H1 (cell line): Measurements from ENCODE around the gene AANAT. TPM values are rescaled to one million over a fixed set of nuclear protein-coding genes. Genes with fewer than 3 reads are reported as not detected.

Experiments
- CTCF ChIA-PET: fragments of 300-600 bp; sonication (Branson Sonifier 250); formaldehyde crosslinking; loops from one replicate; lab custom pipeline; 2021; ENCODE audit not compliant: partially characterized antibody; lab: Charles Lee
- POLR2A ChIA-PET: fragments of 300-600 bp; sonication (Branson Sonifier 250); formaldehyde crosslinking; loops from one replicate; lab custom pipeline; 2021; ENCODE audit warnings: inconsistent platforms; ENCODE audit not compliant: partially characterized antibody; lab: Charles Lee
- DNase-seq, 2 experiments: peaks; one replicate each; pipeline versions ENCODE4 v3.0.0 to v3.0.0-alpha.2; 2010 to 2022; ENCODE audit warnings: low spot score in 2 of 2, low read depth in 1 of 2, mixed read lengths in 1 of 2
- FAIRE-seq: peaks from 2 replicates; lab custom pipeline; 2011; peaks lifted over from hg19 to GRCh38; lab: Jason Lieb, UNC
- H2AFZ ChIP-seq: 2 replicates; pipeline ENCODE4 v1.8.1; 2012; ENCODE audit warnings: low read length, inconsistent platforms
- H2AK5ac ChIP-seq: 2 replicates; pipeline ENCODE4 v1.6.1; 2013; ENCODE audit warnings: low read depth, low read length
- H2BK120ac ChIP-seq: replicated peaks from 2 replicates; pipeline ENCODE3; 2013; ENCODE audit warnings: low read depth, low read length, inconsistent platforms
- H2BK12ac ChIP-seq: 2 replicates; pipeline ENCODE4 v1.6.1; 2013; ENCODE audit warnings: low read depth, low read length
- H2BK15ac ChIP-seq: 2 replicates; pipeline ENCODE4 v1.6.1; 2013; ENCODE audit warnings: low read length
- H2BK20ac ChIP-seq: 2 replicates; pipeline ENCODE4 v1.6.1; 2013; ENCODE audit warnings: low read length
- H2BK5ac ChIP-seq: 2 replicates; pipeline ENCODE4 v1.6.1; 2013; ENCODE audit warnings: low read depth, low read length
- H3K14ac ChIP-seq: 2 replicates; pipeline ENCODE4 v1.6.1; 2013; ENCODE audit warnings: inconsistent platforms; ENCODE audit not compliant: insufficient read length
- H3K18ac ChIP-seq: 2 replicates; pipeline ENCODE4 v1.6.1; 2013; ENCODE audit warnings: low read length; ENCODE audit errors: extremely low read depth
- H3K23ac ChIP-seq: 2 replicates; pipeline ENCODE4 v1.6.1; 2013; ENCODE audit warnings: inconsistent platforms; ENCODE audit not compliant: insufficient read length
- H3K23me2 ChIP-seq: 2 replicates; pipeline ENCODE4 v1.6.1; 2013; ENCODE audit warnings: low read depth, low read length
- H3K27ac ChIP-seq: 2 replicates; pipeline ENCODE4 v1.6.1; 2011; ENCODE audit warnings: low read depth, low read length, inconsistent platforms
- H3K27me3 ChIP-seq, 4 experiments: replicated peaks in 1 of 4; 1 replicate in 1 of 4; 2 replicates in 3 of 4; pipeline versions ENCODE4 v1.6.1 to v1.8.1; 2011 to 2013; ENCODE audit warnings: low read length in 3 of 4, mild to moderate bottlenecking in 3 of 4, inconsistent platforms in 2 of 4, mixed read lengths in 2 of 4, moderate library complexity in 1 of 4; ENCODE audit not compliant: control insufficient read depth in 3 of 4, insufficient read depth in 3 of 4; ENCODE audit errors: extremely low read depth in 1 of 4
- H3K36me3 ChIP-seq, 4 experiments: 2 replicates each; pipeline versions ENCODE4 v1.6.1 to v1.8.1; 2011 to 2013; ENCODE audit warnings: mild to moderate bottlenecking in 4 of 4, low read length in 3 of 4, moderate library complexity in 2 of 4, control low read depth in 1 of 4, inconsistent platforms in 1 of 4; ENCODE audit not compliant: insufficient read depth in 4 of 4, control insufficient read depth in 2 of 4
- H3K4ac ChIP-seq: replicated peaks from 2 replicates; pipeline ENCODE3; 2013; ENCODE audit warnings: low read length, low read depth, mixed read lengths, inconsistent platforms; ENCODE audit not compliant: insufficient read length
- H3K4me1 ChIP-seq, 4 experiments: replicated peaks in 1 of 4; 1 replicate in 1 of 4; 2 replicates in 3 of 4; pipeline versions ENCODE4 v1.6.1 to v1.8.1; 2011 to 2013; ENCODE audit warnings: low read length in 3 of 4, inconsistent platforms in 2 of 4, mixed read lengths in 1 of 4; ENCODE audit not compliant: insufficient read depth in 4 of 4, control insufficient read depth in 3 of 4
- H3K4me2 ChIP-seq, 2 experiments: 2 replicates each; pipeline versions ENCODE4 v1.6.1 to v1.8.1; 2011 to 2013; ENCODE audit warnings: low read depth in 2 of 2, low read length in 2 of 2, control low read depth in 1 of 2, inconsistent platforms in 1 of 2, mild to moderate bottlenecking in 1 of 2; ENCODE audit not compliant: insufficient read depth in 1 of 2
- H3K4me3 ChIP-seq, 4 experiments: fragments of 200-600, 300-600 bp in 1 of 4; sonication (generic), shearing (Covaris generic), sonication (Bioruptor Twin) in 1 of 4; 2 replicates each; pipeline versions ENCODE4 v1.5.1 to v1.8.1; 2011 to 2016; ENCODE audit warnings: low read length in 4 of 4, low read depth in 3 of 4, control low read depth in 2 of 4, inconsistent platforms in 2 of 4, mild to moderate bottlenecking in 2 of 4, mixed read lengths in 1 of 4, moderate library complexity in 1 of 4; ENCODE audit not compliant: insufficient read depth in 2 of 4; ENCODE audit errors: extremely low read depth in 1 of 4
- H3K56ac ChIP-seq: replicated peaks from 2 replicates; pipeline ENCODE3; 2013; ENCODE audit warnings: low read depth, mild to moderate bottlenecking, mixed read lengths, low read length, inconsistent platforms; ENCODE audit not compliant: insufficient read length
- H3K79me1 ChIP-seq: 2 replicates; pipeline ENCODE4 v1.6.1; 2013; ENCODE audit warnings: low read depth, low read length, control low read depth
- H3K79me2 ChIP-seq, 2 experiments: 2 replicates each; pipeline versions ENCODE4 v1.6.1 to v1.8.1; 2012 to 2013; ENCODE audit warnings: low read length in 2 of 2, mild to moderate bottlenecking in 2 of 2, inconsistent platforms in 1 of 2; ENCODE audit not compliant: insufficient read depth in 2 of 2, control insufficient read depth in 1 of 2
- H3K9ac ChIP-seq, 4 experiments: replicated peaks in 1 of 4; 1 replicate in 1 of 4; 2 replicates in 3 of 4; pipeline versions ENCODE4 v1.6.1 to v1.8.1; 2011 to 2013; ENCODE audit warnings: low read depth in 3 of 4, low read length in 3 of 4, control low read depth in 2 of 4, mild to moderate bottlenecking in 2 of 4, moderate library complexity in 2 of 4, inconsistent platforms in 1 of 4; ENCODE audit errors: extremely low read depth in 1 of 4
- H3K9me3 ChIP-seq, 2 experiments: 2 replicates each; pipeline versions ENCODE4 v1.6.1 to v1.8.1; 2012 to 2013; ENCODE audit warnings: mild to moderate bottlenecking in 2 of 2, moderate library complexity in 2 of 2, control low read depth in 1 of 2, inconsistent platforms in 1 of 2, low read depth in 1 of 2, low read length in 1 of 2, mixed read lengths in 1 of 2; ENCODE audit not compliant: insufficient read depth in 2 of 2
- H4K20me1 ChIP-seq, 2 experiments: replicated peaks in 1 of 2; 2 replicates each; pipeline versions ENCODE3 to v1.8.1; 2011 to 2013; ENCODE audit warnings: inconsistent platforms in 2 of 2, low read length in 2 of 2, mild to moderate bottlenecking in 1 of 2; ENCODE audit not compliant: insufficient read depth in 2 of 2, control insufficient read depth in 1 of 2
- H4K5ac ChIP-seq: 2 replicates; pipeline ENCODE4 v1.6.1; 2013; ENCODE audit warnings: low read length, low read depth, mixed read lengths, inconsistent platforms; ENCODE audit not compliant: insufficient read length
- H4K8ac ChIP-seq: 2 replicates; pipeline ENCODE4 v1.8.0; 2013; ENCODE audit warnings: mild to moderate bottlenecking, moderate library complexity, low read length, inconsistent platforms; ENCODE audit not compliant: insufficient read depth; ENCODE audit errors: extremely low read depth
- H4K91ac ChIP-seq: replicated peaks from 2 replicates; pipeline ENCODE3; 2013; ENCODE audit warnings: low read length, mixed read lengths, inconsistent platforms; ENCODE audit not compliant: insufficient read length
- EZH2 ChIP-seq: fragments of 200-600 bp; sonication (generic); IDR thresholded peaks from 2 replicates; pipeline ENCODE4 v1.7.1; 2012; ENCODE audit warnings: low read depth, mild to moderate bottlenecking, moderate library complexity, low read length, inconsistent platforms; ENCODE audit not compliant: severe bottlenecking
- HDAC6 ChIP-seq: IDR thresholded peaks from one replicate; pipeline ENCODE4 v1.7.1; 2012; ENCODE audit warnings: low read depth, mild to moderate bottlenecking, inconsistent platforms, low read length, moderate library complexity
- RAD21 ChIP-seq, 2 experiments: IDR thresholded peaks in 1 of 2; conservative IDR thresholded peaks in 1 of 2; 2 replicates each; pipeline ENCODE4 v1.6.1; 2011; ENCODE audit warnings: low read depth in 2 of 2, low read length in 2 of 2, improper control_type of control experiment in 1 of 2, inconsistent platforms in 1 of 2, mild to moderate bottlenecking in 1 of 2, moderate library complexity in 1 of 2
- SIX5 ChIP-seq: IDR thresholded peaks from 2 replicates; pipeline ENCODE4 v1.6.1; 2011; ENCODE audit warnings: mild to moderate bottlenecking, low read depth, low read length
- SRF ChIP-seq: IDR thresholded peaks from 2 replicates; pipeline ENCODE4 v1.6.1; 2011; ENCODE audit warnings: mild to moderate bottlenecking, low read depth, low read length, moderate library complexity
- SUZ12 ChIP-seq: fragments of 200-600 bp; sonication (generic); IDR thresholded peaks from 2 replicates; pipeline ENCODE4 v1.6.1; 2012; ENCODE audit warnings: mild to moderate bottlenecking, inconsistent platforms, low read length, moderate library complexity, mixed read lengths
- TAF7 ChIP-seq: optimal IDR thresholded peaks from 2 replicates; pipeline ENCODE3; 2011; ENCODE audit warnings: low read depth, mild to moderate bottlenecking, inconsistent platforms, low read length, moderate library complexity, borderline replicate concordance
- WGBS, 2 experiments: shearing (Covaris generic) in 1 of 2; methylation state at CpG; one replicate each; pipeline versions ENCODE4 v1.1.6 to v1.1.7; 2013 to 2015; ENCODE audit warnings: low lambda C conversion rate in 2 of 2, mixed read lengths in 2 of 2, inconsistent platforms in 1 of 2, low coverage in 1 of 2, missing lambda C conversion rate in 1 of 2; ENCODE audit not compliant: insufficient replicate concordance in 2 of 2, insufficient coverage in 1 of 2, insufficient read length in 1 of 2; ENCODE audit errors: extremely low coverage in 1 of 2, missing lambda C conversion rate in 1 of 2; 5-methylcytosine and 5-hydroxymethylcytosine counted together
- polyA plus RNA-seq, 7 experiments: library from polyadenylated mRNA; depleted of rRNA in 3 of 7; stranded (reverse) in 5 of 7; unstranded in 2 of 7; fragments of >200 nt in 5 of 7; fragments of 200-250 nt in 2 of 7; gene quantifications; 1 replicate in 5 of 7; 2 replicates in 1 of 7; 4 replicates in 1 of 7; pipeline versions ENCODE4 v1.2.1 to v1.2.3, GENCODE V29; 2011 to 2013; ENCODE audit warnings: missing spikeins in 2 of 7, mixed read lengths in 2 of 7
- total RNA-seq: library from RNA; stranded (reverse); fragmentation: NEBNext Ultra II Directional; extraction: Animal tissue kit (Norgen Biotek cat#: 25700); gene quantifications from 2 replicates; pipeline ENCODE4 v1.2.1, GENCODE V29; 2021
- TF ChIP-seq, protein P1 (sequence below): IDR thresholded peaks from 2 replicates; pipeline ENCODE4 v1.6.1; 2011; ENCODE audit warnings: low read length, improper control_type of control experiment
- TF ChIP-seq, protein P2 (sequence below): IDR thresholded peaks from 2 replicates; pipeline ENCODE4 v1.6.1; 2011; ENCODE audit warnings: low read depth, mild to moderate bottlenecking, low read length; ENCODE audit not compliant: insufficient read depth

AANAT gene
- total and polyA plus RNA-seq, 2 of the 8 experiments (the other 6 are each of a cell fraction or from before 2014, with no cell fraction given): 0.53 TPM; not detected in 1

GRCh38 chr17:76493505-76494167 is 26.2 kb downstream of the AANAT start:
- Histone ChIP-seq H3K4ac (no peak overlapping the region), H2BK5ac (0 out of 2 replicates have a peak overlapping the region, but pooled peaks have one; percentile 66), H4K91ac (peak overlapping the region; percentile 15), H3K56ac (no peak overlapping the region), H3K4me1 (peaks cover 8 to 33% (median 25%) of the 10 kb centered on the region in 4 experiments), H3K4me3 (no peak overlapping the region), H3K23me2 (no peaks in the 10 kb centered on the region; the same call in 1 of the 2 replicates), H3K27me3 (no peaks in the 10 kb centered on the region), H3K23ac (no peak overlapping the region), H3K36me3 (no peaks in the 10 kb centered on the region), H3K79me1 (peaks cover 9% of the 10 kb centered on the region), H3K9me3 (no peaks in the 10 kb centered on the region), H3K18ac (no peak overlapping the region), H4K8ac (no peak overlapping the region), H4K20me1 (peaks cover 7 to 22% of the 10 kb centered on the region in 2 experiments), H3K14ac (no peak overlapping the region), H3K9ac (no peak overlapping the region; a peak in 1 of 7 replicates), H2BK15ac (0 out of 2 replicates have a peak overlapping the region, but pooled peaks have one; percentile 19), H2AFZ (no peak overlapping the region), H2BK120ac (no peak overlapping the region), H3K27ac (no peak overlapping the region), H3K79me2 (no peaks in the 10 kb centered on the region; a peak in 1 of 4 replicates), H2AK5ac (no peak overlapping the region), H2BK12ac (peak overlapping the region; percentile 17; the same call in 1 of the 2 replicates), H3K4me2 (peak overlapping the region in 1 of 2 experiments; percentile 41; a peak in 1 of 4 replicates), H4K5ac (no peak overlapping the region), H2BK20ac (no peak overlapping the region)
- ChIA-PET CTCF (interaction anchor here (0.8 to 20.2 kb wide), 15 partner anchors 9 to 188 kb away, joined by 3 to 446 read pairs (median 4); partner anchors contain the start of gene AANAT), POLR2A (interaction anchor here (1.0 to 1.5 kb wide), 4 partner anchors 13 to 86 kb away, joined by 3 to 6 read pairs (median 3); no protein-coding TSS in a partner anchor)
- DNase-seq (no peak), FAIRE-seq (no peak)
- 94% methylated on average over 18 of the region's 21 CpGs; no CpG with 5 or more reads in 1 of the 2 experiments for WGBS, 2 experiments
- TF ChIP-seq SRF (no peak), SIX5 (no peak), EZH2 (no peak), HDAC6 (no peak), SUZ12 (no peak), TAF7 (no peak), RAD21 (IDR thresholded peaks at IDR 0.05 in 1 of 2, conservative IDR thresholded peaks at IDR 0.05 in 1 of 2; ENCODE audit: low read depth in 2 of 2, low read length in 2 of 2) (no peak)
- TF ChIP-seq, protein P1, sequence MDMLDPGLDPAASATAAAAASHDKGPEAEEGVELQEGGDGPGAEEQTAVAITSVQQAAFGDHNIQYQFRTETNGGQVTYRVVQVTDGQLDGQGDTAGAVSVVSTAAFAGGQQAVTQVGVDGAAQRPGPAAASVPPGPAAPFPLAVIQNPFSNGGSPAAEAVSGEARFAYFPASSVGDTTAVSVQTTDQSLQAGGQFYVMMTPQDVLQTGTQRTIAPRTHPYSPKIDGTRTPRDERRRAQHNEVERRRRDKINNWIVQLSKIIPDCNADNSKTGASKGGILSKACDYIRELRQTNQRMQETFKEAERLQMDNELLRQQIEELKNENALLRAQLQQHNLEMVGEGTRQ: no peak
- TF ChIP-seq, protein P2, sequence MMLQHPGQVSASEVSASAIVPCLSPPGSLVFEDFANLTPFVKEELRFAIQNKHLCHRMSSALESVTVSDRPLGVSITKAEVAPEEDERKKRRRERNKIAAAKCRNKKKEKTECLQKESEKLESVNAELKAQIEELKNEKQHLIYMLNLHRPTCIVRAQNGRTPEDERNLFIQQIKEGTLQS: no peak
